Keratinocyte (primary cell): ENCODE results near the gene STK32B. TPM values are rescaled to one million over a fixed set of nuclear protein-coding genes. Genes with fewer than 3 reads are reported as not detected.

ENCODE experiments used
- DNase-seq: peaks from one replicate; pipeline ENCODE4 v3.0.0-alpha.2; 2011; ENCODE audit warnings: low read depth, missing footprints, low spot score
- FAIRE-seq: peaks from 2 replicates; lab custom pipeline; 2011; peaks lifted over from hg19 to GRCh38; lab: Jason Lieb, UNC
- H2AFZ ChIP-seq: 2 replicates; pipeline ENCODE4 v1.6.0; 2012; ENCODE audit warnings: low read length, control low read depth, inconsistent platforms; ENCODE audit not compliant: control insufficient read depth
- H3K27ac ChIP-seq: 2 replicates; pipeline ENCODE4 v1.5.1; 2011; ENCODE audit warnings: low read length; ENCODE audit not compliant: control insufficient read depth, insufficient read depth
- H3K27me3 ChIP-seq: 3 replicates; pipeline ENCODE4 v1.6.0; 2011; ENCODE audit warnings: low read length; ENCODE audit not compliant: control insufficient read depth, insufficient read depth; ENCODE audit errors: extremely low read depth
- H3K36me3 ChIP-seq, 2 experiments: 2 replicates in 1 of 2; 3 replicates in 1 of 2; pipeline ENCODE4 v1.5.1; 2011; ENCODE audit warnings: low read length in 2 of 2, mild to moderate bottlenecking in 1 of 2; ENCODE audit not compliant: control insufficient read depth in 2 of 2, insufficient read depth in 2 of 2; ENCODE audit errors: extremely low read depth in 1 of 2
- H3K4me1 ChIP-seq: 3 replicates; pipeline ENCODE4 v1.5.1; 2011; ENCODE audit warnings: low read length; ENCODE audit not compliant: control insufficient read depth, insufficient read depth; ENCODE audit errors: extremely low read depth
- H3K4me2 ChIP-seq: 3 replicates; pipeline ENCODE4 v1.6.0; 2011; ENCODE audit warnings: low read depth, low read length; ENCODE audit not compliant: control insufficient read depth, insufficient read depth; ENCODE audit errors: extremely low read depth
- H3K4me3 ChIP-seq, 3 experiments: fragments of 200-600 bp in 1 of 3; sonication (generic) in 1 of 3; 2 replicates in 2 of 3; 3 replicates in 1 of 3; pipeline ENCODE4 v1.5.1; 2011 to 2016; ENCODE audit warnings: low read length in 3 of 3, mild to moderate bottlenecking in 3 of 3, control low read depth in 2 of 3, inconsistent platforms in 1 of 3, low read depth in 1 of 3, mixed read lengths in 1 of 3, mixed run types in 1 of 3, moderate library complexity in 1 of 3; ENCODE audit not compliant: control insufficient read depth in 2 of 3, insufficient read depth in 2 of 3; ENCODE audit errors: extremely low read depth in 1 of 3
- H3K79me2 ChIP-seq: 2 replicates; pipeline ENCODE4 v1.6.0; 2012; ENCODE audit warnings: low read length; ENCODE audit not compliant: control insufficient read depth, insufficient read depth
- H3K9ac ChIP-seq: 3 replicates; pipeline ENCODE4 v1.6.0; 2011; ENCODE audit warnings: low read length; ENCODE audit not compliant: control insufficient read depth, insufficient read depth; ENCODE audit errors: extremely low read depth
- H3K9me1 ChIP-seq: 3 replicates; pipeline ENCODE4 v1.6.0; 2011; ENCODE audit warnings: low read length; ENCODE audit not compliant: control insufficient read depth, insufficient read depth; ENCODE audit errors: extremely low read depth
- H3K9me3 ChIP-seq: 2 replicates; pipeline ENCODE4 v1.5.1; 2012; ENCODE audit warnings: low read depth, low read length; ENCODE audit not compliant: control insufficient read depth
- H4K20me1 ChIP-seq: 3 replicates; pipeline ENCODE4 v1.6.0; 2011; ENCODE audit warnings: low read length; ENCODE audit not compliant: control insufficient read depth, insufficient read depth; ENCODE audit errors: extremely low read depth
- EZH2 ChIP-seq: IDR thresholded peaks from one replicate; pipeline ENCODE4 v1.6.1; 2012; ENCODE audit warnings: inconsistent platforms, mild to moderate bottlenecking, low read length, moderate library complexity
- dilution Hi-C: fragments of 300-500 bp; cut with MboI; formaldehyde crosslinking; loops from one replicate; pipeline ENCODE4 v1.7.0; 2020; ENCODE audit warnings: low sequenced_read_pairs; ENCODE audit not compliant: extremely low pct_ligation_motif_present
- polyA plus RNA-seq, 5 experiments: library from polyadenylated mRNA; depleted of rRNA in 3 of 5; stranded (reverse) in 3 of 5; stranded (forward) in 1 of 5; unstranded in 1 of 5; fragments of >200 nt; gene quantifications; 1 replicate in 1 of 5; 2 replicates in 3 of 5; 3 replicates in 1 of 5; pipeline versions ENCODE4 v1.2.1 to v1.2.3, GENCODE V29; 2011 to 2012; ENCODE audit warnings: missing spikeins in 2 of 5, low read depth in 1 of 5, low replicate concordance in 1 of 5
- TF ChIP-seq, protein P1 (sequence below), 3 experiments: IDR thresholded peaks in 1 of 3; conservative IDR thresholded peaks in 1 of 3; optimal IDR thresholded peaks in 1 of 3; 2 replicates in 2 of 3; 3 replicates in 1 of 3; pipeline versions ENCODE3 to v1.5.1; 2011; ENCODE audit warnings: low read length in 3 of 3, mild to moderate bottlenecking in 3 of 3, moderate library complexity in 2 of 3, control low read depth in 1 of 3, inconsistent platforms in 1 of 3; ENCODE audit not compliant: insufficient read depth in 2 of 3; ENCODE audit errors: extremely low read depth in 1 of 3

STK32B gene
- polyA plus RNA-seq, 1 donor (not counting 4 experiments of a cell fraction or from before 2014, with no cell fraction given), result 3.4 TPM

DNA sequence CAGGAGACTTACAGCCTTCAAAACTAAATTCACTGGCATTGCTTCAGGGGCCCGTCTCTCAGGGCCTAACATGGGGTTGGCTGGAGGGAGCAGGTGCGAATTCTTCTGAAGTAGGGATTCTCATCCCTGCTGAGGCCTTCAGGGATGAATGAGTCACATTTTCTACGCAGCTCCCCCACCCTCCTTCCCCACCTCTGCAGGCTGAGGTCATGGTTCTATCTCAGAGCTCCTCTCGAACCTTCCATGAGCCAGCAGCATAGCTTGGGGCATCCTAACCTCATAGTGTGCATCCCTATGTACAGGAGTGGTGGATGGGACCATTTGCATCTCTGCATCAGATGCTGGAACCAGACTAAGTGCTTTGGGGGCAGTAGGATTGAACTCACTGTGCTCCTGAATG, 347.8 kb downstream of the STK32B start:
- no peaks in the 10 kb centered on the region for H3K27me3 ChIP-seq
- no peak overlapping the region for H2AFZ ChIP-seq
- dilution Hi-C loops, result no loop called here
- FAIRE-seq (no peak), DNase-seq (no peak)
- no peaks in the 10 kb centered on the region for H3K9me1 ChIP-seq
- no peaks in the 10 kb centered on the region for H3K36me3 ChIP-seq
- H3K79me2 ChIP-seq, result no peaks in the 10 kb centered on the region
- H3K4me2 ChIP-seq, result no peak overlapping the region
- H4K20me1 ChIP-seq, result no peaks in the 10 kb centered on the region
- no peaks in the 10 kb centered on the region for H3K9me3 ChIP-seq
- no peaks in the 10 kb centered on the region for H3K4me1 ChIP-seq
- H3K27ac ChIP-seq, result no peak overlapping the region
- no peak overlapping the region for H3K9ac ChIP-seq
- TF ChIP-seq EZH2, result no peak
- TF ChIP-seq, protein P1, sequence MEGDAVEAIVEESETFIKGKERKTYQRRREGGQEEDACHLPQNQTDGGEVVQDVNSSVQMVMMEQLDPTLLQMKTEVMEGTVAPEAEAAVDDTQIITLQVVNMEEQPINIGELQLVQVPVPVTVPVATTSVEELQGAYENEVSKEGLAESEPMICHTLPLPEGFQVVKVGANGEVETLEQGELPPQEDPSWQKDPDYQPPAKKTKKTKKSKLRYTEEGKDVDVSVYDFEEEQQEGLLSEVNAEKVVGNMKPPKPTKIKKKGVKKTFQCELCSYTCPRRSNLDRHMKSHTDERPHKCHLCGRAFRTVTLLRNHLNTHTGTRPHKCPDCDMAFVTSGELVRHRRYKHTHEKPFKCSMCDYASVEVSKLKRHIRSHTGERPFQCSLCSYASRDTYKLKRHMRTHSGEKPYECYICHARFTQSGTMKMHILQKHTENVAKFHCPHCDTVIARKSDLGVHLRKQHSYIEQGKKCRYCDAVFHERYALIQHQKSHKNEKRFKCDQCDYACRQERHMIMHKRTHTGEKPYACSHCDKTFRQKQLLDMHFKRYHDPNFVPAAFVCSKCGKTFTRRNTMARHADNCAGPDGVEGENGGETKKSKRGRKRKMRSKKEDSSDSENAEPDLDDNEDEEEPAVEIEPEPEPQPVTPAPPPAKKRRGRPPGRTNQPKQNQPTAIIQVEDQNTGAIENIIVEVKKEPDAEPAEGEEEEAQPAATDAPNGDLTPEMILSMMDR (optimal IDR thresholded peaks at IDR 0.05 in 1 of 3, IDR thresholded peaks at IDR 0.05 in 1 of 3, conservative IDR thresholded peaks at IDR 0.05 in 1 of 3; ENCODE audit: extremely low read depth in 1 of 3, insufficient read depth in 2 of 3, low read length in 3 of 3), result no peak
- no peak overlapping the region for H3K4me3 ChIP-seq

GRCh38 chr4:5399790-5400421, 348.6 kb downstream of the STK32B start:
- Histone ChIP-seq H3K4me1 (no peaks in the 10 kb centered on the region), H3K79me2 (no peaks in the 10 kb centered on the region), H3K9me3 (no peaks in the 10 kb centered on the region), H3K4me2 (no peak overlapping the region), H3K4me3 (no peak overlapping the region), H3K36me3 (no peaks in the 10 kb centered on the region), H3K27me3 (no peaks in the 10 kb centered on the region), H2AFZ (no peak overlapping the region), H3K27ac (no peak overlapping the region), H3K9ac (no peak overlapping the region), H3K9me1 (no peaks in the 10 kb centered on the region), H4K20me1 (no peaks in the 10 kb centered on the region)
- dilution Hi-C loops, result no loop called here
- FAIRE-seq, result peak; percentile 55
- TF ChIP-seq EZH2, result no peak
- TF ChIP-seq, protein P1 (optimal IDR thresholded peaks at IDR 0.05 in 1 of 3, IDR thresholded peaks at IDR 0.05 in 1 of 3, conservative IDR thresholded peaks at IDR 0.05 in 1 of 3; ENCODE audit: extremely low read depth in 1 of 3, insufficient read depth in 2 of 3, low read length in 3 of 3), result peak; percentile 57 to 90 (median 80)
- no peak for DNase-seq
